HS-5 (cell line): ENCODE results near the gene HERC2.
A peak's percentile ranks its signal among the peaks of the same experiment; 100 is the strongest.
"Not testable (repeated sequence)": the region's sequence is repeated elsewhere in the genome, so short reads cannot be mapped to it uniquely, and the experiment has no call there.

Experiments used
- DNase-seq: peaks from one replicate; pipeline ENCODE4 v3.0.0-alpha.2; 2012; ENCODE audit warnings: low read depth

Gene HERC2

DNA sequence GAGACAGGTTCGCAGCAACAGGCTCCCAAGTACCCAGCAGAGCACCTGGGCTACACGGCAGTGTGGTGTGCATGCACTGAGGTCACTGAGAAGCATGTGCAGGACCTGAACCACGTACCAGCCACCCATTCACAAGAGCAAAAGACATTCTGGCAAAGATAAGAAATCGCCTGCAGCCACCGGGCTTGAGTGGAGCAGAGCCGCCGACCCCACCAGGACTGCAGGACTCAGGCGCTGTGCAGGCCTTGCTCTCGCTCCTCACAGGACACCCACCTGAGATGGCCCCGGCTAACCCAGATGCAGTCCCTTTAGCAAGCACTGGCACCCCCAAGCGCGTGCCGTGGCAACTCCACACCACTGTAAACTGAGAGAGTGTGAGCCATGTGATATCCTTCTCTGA lies 190.6 kb downstream of the HERC2 start:
- no peak for DNase-seq

DNA sequence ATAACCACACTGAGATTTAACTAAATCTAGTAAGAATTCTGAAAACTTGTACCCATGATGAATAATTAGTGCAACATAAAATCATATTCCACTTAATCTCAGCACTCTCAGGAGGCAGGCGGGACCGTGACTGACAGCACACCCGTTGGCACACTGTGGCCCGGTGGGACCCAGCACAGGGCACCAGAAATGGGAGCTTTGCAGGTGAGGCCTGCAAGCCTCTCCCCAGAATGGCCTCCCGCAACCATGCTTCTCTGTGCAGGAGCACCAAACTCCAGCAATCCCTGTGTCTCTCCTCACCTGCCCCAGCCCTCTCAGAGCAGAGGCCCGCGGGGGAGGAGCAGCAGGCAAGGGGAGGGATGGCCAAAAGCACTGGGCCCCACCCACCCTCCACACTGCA lies 191.3 kb downstream of the HERC2 start:
- no peak for DNase-seq

DNA sequence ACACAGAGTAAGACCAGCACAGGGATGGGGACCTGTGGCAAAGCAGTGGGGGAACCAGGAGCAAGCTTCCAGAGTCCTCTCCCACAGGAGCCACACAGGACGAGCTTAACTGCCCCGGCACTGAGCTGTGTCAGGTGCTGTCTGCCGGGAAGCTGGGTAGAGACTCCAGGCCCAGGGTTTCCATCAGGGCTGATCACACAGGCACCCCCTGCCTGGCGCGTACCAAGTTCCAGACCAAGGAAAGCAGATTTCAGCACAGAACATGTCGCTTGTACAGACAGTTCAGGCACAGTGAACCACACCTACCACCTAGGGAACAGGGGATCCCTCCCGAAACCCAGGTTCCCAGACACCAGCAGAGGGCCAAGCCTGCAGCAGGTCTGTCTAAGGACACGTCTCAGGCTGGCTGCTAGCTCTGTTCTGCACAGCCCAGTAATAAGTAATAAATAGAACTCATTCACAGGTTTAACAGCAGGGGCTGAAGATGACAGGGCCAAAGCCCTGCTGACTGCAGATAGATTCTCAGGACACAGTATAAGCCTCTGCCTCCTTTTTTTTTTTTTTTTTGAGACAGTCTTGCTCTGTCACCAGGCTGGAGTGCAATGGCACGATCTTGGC lies 192.6 kb downstream of the HERC2 start:
- no peak for DNase-seq

DNA sequence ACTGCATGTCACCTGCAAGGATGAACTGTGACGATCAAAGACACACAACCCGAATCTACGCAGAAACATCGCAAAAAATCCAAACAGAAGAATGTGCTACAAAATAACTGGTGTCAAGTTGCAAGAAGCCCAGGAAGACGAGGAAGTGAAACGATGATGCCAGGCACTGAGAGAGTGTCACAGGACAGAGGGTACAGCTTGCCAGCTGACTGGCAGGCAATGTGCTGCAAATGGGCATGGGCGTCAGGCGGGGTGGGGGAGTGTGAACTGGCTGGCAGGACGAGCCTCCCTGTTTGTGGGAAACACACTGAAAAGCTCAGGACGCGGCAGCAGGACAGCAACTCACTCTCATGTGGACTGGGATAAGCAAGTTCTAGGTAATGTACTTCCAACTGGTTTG lies 193.9 kb downstream of the HERC2 start:
- DNase-seq = no peak

DNA sequence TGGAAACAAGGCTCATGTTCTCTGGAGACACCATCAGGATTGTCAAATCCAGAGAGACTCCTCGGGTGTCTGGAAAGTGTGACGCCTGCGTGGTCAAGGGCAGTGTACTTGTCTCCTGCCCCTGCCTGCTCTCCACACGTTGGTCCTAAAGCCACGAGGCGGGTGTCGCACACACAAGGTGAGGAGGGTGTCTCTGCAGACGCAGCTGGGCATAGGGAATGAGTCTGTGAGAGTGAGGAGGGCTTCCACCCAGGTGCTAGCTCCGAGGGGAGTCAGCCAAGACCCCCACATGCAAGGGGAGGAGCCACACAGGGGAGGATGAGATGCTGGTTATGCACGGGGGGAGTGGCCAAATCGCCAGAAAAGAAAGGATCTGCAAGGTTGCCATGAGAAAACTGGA lies 194.9 kb downstream of the HERC2 start:
- no peak for DNase-seq

DNA sequence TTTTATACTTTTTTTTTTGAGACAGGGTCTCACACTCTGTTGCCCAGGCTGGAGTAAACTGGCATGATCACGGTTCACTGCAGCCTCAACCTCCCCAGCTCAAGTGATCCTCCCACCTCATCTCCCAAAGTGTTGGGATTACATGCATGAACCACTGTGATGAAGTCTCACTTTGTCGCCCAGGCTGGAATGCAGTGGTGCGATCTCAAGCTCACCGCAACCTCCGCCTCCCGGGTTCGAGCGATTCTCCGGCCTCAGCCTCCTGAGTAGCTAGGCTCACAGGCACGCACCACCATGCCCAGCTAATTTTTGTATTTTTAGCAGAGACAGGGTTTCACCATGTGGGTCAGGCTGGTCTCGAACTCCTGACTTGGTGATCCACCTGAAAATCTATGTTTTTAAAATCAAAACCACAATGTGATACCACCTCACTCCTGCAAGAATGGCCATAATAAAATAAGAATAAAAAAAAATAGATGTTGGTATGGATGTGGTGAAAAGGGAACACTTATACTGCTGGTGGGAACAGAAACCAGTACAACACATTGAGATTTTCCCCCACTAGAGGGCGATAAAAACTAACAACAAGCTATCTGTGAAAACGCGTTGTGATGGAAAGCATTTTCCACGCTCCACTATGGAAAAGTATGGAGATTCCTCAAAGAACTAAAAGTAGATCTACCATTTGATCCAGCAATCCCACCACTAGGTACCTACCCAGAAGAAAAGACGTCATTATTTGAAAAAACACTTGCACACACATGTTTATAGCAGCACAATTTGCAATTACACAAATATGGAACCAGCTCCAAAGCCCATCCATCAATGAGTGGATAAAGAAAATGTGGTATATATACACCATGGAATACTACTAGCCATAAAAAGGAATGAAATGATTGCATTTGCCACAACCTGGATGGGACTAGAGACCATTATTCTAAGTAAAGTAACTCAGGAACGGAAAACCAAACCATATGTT lies 196.0 kb downstream of the HERC2 start:
- DNase-seq = peak; percentile 16

DNA sequence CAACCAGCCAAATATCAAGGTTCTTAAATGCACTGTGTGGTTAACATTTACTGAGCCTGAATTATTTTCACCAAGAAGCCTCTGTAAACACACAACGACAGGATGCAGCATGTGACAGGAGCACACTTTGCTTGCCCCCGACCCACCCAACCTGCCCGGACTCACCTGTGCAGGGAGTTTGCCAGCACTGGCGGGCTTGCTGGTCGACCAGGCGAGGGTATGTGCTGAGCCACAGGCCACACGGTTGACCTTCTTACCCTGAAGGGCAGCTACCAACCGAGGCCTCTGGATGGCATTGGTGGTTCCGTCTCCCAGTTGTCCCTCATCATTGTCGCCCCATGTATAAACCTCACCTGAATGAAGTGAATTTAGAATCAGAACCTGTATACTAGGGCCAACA lies 197.1 kb downstream of the HERC2 start:
- DNase-seq = no peak

DNA sequence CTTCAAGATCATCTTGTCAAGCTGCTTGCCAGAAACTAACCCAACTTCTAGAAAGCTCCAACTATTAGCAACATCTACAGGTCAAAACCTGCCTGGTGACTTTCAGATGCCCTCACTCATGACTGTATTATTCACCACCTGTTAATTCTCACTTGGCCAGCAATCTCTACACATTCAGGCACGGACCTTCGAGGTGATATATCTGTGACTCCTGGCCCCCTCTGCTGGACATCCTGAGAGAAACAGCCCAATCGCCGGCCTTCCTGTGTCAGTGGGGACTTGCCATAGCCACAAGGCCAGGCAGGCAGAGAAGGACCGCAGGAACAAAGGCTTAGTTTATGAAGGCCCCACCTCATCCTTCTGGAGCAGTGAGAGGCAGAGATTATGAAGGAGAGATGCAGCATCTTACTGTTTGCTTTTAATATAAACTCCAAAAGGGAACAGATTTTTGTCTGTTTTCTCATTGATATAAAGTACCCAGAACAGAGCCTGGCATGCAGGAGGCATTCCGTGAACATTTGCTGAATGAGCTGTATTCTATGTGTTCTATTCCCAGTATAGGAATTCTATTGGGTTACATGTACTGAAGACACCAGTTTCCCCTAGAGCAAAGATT lies 198.5 kb downstream of the HERC2 start:
- DNase-seq = peak; percentile 22

DNA sequence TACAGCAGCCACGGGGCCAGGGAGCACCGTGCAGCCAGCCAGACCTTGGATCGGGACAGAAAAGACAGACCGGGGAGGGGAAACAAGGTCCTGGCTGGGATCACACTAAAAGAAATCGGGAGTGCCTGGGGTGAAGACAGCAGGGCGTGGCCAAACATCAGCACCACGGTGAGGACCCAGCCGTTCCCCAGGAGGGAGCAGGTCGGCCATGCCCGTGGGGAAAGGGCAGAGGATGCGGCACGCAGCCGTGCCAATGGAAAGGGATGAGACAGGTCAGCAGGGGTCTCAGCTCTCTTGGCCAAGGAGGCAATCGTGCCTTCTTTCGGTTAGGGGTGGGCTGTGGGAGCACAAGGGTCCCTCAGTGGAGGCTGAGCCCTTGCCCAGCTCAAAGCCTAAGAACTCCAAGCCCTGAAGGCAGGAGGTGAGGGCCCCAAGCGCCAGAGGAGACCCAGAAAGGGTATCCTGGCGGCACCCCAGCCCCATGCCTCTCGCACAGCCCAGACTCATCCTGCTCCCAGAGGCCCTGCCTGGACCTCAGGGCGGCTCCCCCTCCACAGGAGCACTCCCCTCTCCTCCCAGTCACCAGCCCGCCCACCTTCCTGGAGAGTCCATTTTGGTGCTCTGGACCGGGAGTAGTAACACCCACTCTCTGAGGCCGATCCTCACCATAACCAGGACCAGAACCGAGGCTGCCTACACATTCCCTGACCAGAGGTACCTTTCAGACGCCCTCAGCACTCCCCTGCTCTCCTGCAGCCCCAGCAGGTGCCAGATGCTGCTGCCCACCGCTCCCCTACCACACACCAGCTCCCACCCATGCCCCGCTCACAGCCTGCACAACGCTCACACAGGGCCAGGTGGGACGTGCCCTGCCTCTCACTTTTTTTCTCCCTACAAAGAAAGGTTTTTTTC lies 199.7 kb downstream of the HERC2 start:
- no peak for DNase-seq

DNA sequence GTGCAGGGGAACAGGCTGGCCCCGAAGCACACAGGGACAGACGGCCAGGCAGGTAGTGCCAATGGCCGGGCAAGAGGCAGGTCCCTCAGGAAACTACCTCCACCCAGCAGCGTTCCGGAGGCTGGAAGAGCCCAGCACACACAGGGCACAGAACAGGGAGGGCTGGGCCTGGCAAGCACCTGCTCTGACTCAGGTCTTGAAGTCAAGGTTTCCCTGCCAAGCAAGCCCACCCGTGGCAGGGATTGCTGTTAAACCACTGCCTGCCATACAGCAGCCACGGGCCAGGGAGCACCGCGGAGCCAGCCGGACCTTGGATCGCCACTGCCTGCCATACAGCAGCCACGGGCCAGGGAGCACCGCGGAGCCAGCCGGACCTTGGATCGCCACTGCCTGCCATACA lies 200.4 kb downstream of the HERC2 start:
- DNase-seq = not testable (repeated sequence)

DNA sequence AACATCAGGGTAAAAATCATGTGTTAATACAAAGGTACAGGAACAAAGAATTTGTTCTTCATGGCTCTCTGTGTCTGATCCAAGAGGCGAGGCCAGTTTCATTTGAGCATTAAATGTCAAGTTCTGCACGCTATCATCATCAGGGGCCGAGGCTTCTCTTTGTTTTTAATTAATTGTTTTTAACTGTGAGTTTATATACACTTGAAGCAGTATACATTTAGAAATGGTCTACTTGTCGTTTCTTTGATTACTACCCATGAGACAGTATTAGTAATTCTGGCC lies 201.7 kb downstream of the HERC2 start:
- DNase-seq = no peak

DNA sequence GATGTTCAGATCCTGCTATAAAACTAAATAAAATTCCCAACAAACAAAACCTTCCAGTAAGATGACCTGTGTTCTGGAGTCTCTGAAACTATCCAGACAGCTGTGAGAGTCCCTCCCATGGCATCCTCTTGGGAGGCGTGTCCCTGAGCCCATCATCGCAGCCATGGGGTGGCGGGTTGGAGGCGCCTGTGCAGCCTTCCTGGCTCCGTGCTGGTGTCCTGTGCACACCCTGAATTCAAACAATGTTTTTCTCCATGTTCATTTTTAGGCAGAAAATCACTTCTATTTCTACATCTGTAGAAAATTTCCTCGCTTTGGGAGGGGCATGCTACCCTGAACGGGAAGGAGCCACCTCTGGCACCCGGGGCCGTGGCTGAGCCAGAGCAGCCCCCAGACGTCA lies 203.4 kb downstream of the HERC2 start:
- DNase-seq = no peak

DNA sequence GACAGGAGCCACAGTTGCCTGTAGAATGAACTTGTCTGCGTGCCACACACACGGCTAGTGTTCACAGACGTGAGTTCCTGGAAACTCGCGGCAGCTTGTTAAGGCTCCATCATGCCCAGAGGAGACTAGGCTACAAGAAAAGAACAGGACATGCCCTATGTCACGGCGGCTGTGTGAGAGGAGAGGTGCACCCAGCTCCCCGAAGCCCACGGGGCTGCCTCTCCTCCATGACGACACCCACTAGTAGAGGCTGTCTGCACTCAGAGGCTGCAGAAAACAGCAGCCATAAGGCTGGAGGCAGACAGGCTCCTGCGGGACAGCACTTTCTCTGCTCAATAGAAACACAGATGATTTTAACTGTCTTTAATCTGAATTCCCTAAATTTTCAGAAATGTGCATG lies 203.9 kb downstream of the HERC2 start:
- DNase-seq = no peak

DNA sequence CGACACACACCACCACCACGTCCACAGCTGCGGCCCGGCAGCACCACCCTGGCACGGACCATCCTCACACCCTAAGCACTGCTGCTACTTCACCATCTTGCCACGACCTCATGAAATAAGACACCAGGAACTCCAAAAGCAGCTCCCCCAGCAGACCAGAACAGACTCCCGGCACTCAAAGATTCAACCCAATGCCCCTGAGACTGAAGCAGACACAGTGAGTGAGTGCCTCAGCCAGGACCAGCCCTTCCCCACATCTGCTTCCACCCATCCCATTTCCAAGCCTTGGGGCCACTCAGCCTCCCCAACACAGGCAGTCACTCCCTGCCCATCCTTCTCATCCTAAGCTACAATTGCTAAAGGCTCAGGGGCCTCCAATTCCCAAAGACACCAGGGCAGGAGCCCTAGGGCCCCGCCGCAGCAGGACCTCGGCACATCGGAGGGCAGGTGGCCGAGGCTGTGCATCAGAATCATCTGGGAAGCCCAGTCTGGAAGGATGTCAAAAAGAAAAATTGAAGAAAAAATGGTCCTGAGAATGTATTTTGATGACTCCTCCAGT lies 204.5 kb downstream of the HERC2 start:
- no peak for DNase-seq

DNA sequence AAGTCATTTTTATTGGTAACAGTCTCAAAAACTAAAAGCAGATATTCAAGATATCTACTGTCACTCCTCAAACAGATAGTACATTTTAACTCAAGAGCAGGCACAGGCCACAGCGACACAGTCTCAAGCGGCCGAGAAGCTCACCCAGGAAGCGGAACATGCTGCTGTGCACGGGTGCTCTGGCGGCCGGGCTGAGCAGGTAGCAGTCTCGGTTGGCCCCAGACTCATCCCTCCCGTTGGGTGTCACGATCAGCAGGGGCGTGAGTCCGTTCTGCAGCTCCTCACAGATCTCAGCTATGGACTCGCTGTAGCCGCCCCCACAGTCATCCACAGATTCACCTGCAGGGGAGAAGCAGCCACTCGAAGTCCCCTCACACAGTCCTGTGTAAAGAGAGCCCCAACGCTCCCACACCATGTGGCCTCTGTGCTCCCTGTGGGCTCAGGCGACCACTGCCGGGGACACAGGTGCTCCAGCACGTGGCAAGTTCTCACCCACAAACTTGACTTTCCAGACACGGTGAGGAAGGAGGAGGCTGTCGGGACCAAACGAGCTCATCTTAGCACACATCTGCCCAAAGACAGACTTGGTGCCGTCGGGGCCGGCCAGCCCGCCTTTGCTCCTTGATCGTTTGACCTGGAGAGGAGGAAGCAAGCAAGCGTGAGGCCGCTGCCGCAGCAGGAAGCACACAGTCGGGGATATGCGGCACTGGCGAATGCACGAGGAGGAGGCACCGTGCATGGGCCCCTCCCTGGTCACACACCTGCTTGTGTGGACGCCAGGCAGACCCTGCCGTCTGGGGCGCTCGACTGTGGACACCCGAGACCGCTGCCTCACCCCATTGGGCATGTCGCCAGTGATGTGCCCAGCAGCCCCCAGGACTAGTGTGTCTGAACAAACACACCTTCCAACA lies 205.2 kb downstream of the HERC2 start:
- no peak for DNase-seq

DNA sequence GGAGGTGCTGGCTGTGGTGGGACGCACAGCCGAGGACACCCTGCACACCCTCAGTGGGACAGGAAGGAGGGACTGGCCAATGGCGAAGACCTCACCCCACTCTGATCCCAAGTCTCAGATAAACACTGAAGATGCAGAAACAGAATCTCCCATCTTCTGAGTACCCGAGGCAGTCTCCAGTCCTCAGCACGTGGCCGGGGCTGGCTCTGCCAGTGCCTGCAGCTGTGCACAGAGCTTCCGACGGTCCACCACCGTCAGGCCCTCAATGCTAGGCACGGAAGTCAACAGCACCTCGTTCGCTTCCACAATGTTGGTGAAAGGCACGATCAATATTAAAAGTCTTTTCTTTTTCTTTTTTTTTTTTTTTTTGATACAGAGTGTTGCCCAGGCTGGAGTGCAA lies 206.1 kb downstream of the HERC2 start:
- no peak for DNase-seq

DNA sequence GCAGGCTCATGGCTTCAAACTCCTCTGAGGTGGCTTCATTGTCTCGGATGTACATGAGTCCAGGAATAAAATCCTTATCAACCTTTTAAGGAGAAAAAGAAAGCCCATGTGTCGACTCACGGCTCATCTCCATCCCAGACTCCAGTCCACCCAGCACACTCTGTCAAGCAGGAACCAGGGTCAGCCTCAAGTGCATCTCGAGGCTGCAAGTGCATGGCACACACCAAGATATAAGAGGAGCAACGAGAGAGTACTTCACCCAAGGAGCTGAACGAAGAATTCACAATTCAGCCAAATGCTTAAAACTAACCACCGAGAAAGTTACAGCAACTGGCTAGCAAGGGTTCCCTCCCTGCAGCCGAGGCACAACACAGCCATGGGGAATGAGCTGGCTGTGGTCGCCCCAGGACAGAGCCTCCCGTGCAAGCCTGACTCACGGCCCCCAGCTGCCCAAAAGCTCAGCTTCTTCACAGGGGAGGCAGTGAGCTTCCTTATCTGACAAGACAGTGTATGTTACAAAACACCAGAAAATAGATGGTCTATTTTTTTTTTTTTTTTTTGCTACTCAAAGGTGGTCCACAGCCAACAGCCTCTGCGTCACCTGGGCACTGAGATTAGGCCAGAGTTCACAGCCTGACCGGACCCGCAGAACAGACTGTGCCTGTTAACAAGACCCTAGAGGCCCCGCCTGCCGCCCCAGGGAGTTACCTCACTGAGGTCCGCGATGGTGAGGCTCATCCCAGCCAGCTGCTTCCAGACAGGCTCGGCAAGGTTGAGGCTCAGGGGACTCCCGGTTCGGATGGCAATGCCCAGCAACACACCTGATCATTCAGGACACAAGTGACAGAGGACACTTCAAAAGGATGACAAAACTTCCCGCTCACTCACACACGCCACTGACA lies 207.0 kb downstream of the HERC2 start:
- no peak for DNase-seq

DNA sequence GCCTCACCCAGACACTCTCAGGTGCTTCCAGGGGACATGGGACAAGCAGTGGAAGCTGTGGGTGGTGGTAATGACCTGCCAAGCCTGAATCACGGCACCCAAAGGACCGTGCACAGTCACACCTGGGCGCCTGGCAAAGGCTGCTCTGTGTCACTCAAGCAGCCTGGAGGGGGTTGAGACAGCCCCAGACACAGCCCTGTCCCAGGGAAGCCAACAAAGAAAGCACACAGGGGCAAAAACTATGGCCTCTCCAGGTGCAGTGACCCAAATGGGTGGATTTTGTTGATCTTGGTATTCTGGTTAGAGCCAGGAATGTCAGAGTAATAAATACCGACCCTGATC lies 207.9 kb downstream of the HERC2 start:
- no peak for DNase-seq

DNA sequence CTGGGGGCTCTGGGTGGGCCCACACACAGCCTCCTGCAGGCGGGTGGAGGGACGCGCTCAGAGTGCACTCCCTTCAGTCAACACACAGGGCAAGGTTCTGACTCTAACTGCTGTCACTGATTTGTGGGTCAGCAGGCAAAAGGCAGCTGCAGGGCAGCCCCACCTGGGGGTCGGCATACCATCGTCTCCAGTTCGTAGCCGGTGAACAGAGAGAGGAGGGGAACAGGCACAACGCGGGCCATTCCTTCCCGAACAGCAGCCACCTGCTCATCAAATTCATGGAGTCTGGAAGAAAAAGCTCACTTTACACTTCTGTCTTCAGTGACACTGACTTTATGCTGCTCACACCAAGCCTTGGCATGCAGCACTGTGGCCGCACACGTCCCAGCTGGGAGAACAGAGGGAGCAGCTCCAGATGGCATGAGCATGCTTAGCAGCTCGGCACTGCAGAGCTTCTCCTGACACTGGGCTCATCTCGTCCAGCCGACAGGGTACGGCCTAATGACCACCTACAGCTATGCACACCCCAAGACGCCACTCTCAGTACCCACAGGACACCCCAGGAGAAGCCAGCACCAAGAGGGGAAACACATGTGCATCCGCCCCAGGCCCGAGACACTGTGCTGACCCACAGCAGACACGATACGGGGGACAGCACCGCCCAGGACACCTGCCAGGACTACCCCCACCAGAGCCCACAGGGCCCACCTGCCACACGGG lies 208.4 kb downstream of the HERC2 start:
- DNase-seq = no peak
